GM21390 (cell line): Measurements from ENCODE around the gene TAGLN3.
A peak's percentile ranks its signal among the peaks of the same experiment; 100 is the strongest.

Experiments used
- ATAC-seq: cut with Tn5 transposase; IDR thresholded peaks from one replicate; pipeline ENCODE4 v1.9.1; 2021; ENCODE audit not compliant: unreplicated experiment

Gene TAGLN3

GRCh38 chr3:111976254-111976653 lies 22.5 kb upstream of the TAGLN3 start:
- no peak for ATAC-seq

GRCh38 chr3:111978583-111979433 lies 19.9 kb upstream of the TAGLN3 start, which contains the start of gene ABHD10:
Gene ABHD10 (plus strand): TSS chr3:111979026. CDS start chr3:111979062, 36 bp downstream.
- ATAC-seq: peak; percentile 94

GRCh38 chr3:111979434-111980038 lies 19.2 kb upstream of the TAGLN3 start:
- ATAC-seq: peak; percentile 42

- no peak for ATAC-seq
Observed at GRCh38 chr3:111980716-111981456, 17.8 kb upstream of the TAGLN3 start.

- ATAC-seq: no peak
Observed at GRCh38 chr3:111981457-111981763, 17.3 kb upstream of the TAGLN3 start.

- no peak for ATAC-seq
Observed at GRCh38 chr3:111984636-111985298, 14.0 kb upstream of the TAGLN3 start.

- ATAC-seq: no peak
Observed at GRCh38 chr3:111986800-111987199, 11.9 kb upstream of the TAGLN3 start.

GRCh38 chr3:111989061-111989678 lies 9.6 kb upstream of the TAGLN3 start:
- peak; percentile 97 for ATAC-seq

GRCh38 chr3:111993038-111993437 lies 5.7 kb upstream of the TAGLN3 start:
- no peak for ATAC-seq

- ATAC-seq: peak; percentile 10
Observed at GRCh38 chr3:111999484-112000324, 982 bp downstream of the TAGLN3 start.

GRCh38 chr3:112000367-112000771 lies 1.6 kb downstream of the TAGLN3 start:
- ATAC-seq: no peak

GRCh38 chr3:112000966-112001365 lies 2.2 kb downstream of the TAGLN3 start:
- ATAC-seq: no peak

GRCh38 chr3:112001526-112001925 lies 2.8 kb downstream of the TAGLN3 start:
- no peak for ATAC-seq

- ATAC-seq: no peak
Observed at GRCh38 chr3:112002096-112002971, 3.6 kb downstream of the TAGLN3 start.

GRCh38 chr3:112003321-112004080 lies 4.8 kb downstream of the TAGLN3 start:
- no peak for ATAC-seq

- no peak for ATAC-seq
Observed at GRCh38 chr3:112004187-112004586, 5.5 kb downstream of the TAGLN3 start.

- ATAC-seq: no peak
Observed at GRCh38 chr3:112004669-112005068, 5.9 kb downstream of the TAGLN3 start.

GRCh38 chr3:112005091-112005672 lies 6.5 kb downstream of the TAGLN3 start:
- ATAC-seq: no peak
